ENCODE data around the gene ROR1. TPM values are rescaled to one million over a fixed set of nuclear protein-coding genes. Genes with fewer than 3 reads are reported as not detected.

Gene ROR1
- total and polyA plus RNA-seq, 2 donors (not counting 3 experiments of a cell fraction or from before 2014, with no cell fraction given): 2.6 to 3.5 TPM

- POLR2A ChIA-PET: interaction anchor here (1.4 kb wide), 1 partner anchor 444 kb away, joined by 3 read pairs; no protein-coding TSS in a partner anchor
- no TSS peak for BruUV-seq (replicated peaks)
- H3K27ac ChIP-seq (ENCODE audit: insufficient read depth, low read depth, low read length): no peak overlapping the region
- FAIRE-seq (no peak), DNase-seq (ENCODE audit: low read depth, low spot score) (no peak)
- H3K27me3 ChIP-seq (ENCODE audit: control insufficient read depth in 2 of 2, insufficient read depth in 2 of 2, low read length in 2 of 2): no peaks in the 10 kb centered on the region
- no peaks in the 10 kb centered on the region for H3K4me1 ChIP-seq (ENCODE audit: control insufficient read depth, extremely low read depth, insufficient read depth, low read length)
- TF ChIP-seq, protein P1, sequence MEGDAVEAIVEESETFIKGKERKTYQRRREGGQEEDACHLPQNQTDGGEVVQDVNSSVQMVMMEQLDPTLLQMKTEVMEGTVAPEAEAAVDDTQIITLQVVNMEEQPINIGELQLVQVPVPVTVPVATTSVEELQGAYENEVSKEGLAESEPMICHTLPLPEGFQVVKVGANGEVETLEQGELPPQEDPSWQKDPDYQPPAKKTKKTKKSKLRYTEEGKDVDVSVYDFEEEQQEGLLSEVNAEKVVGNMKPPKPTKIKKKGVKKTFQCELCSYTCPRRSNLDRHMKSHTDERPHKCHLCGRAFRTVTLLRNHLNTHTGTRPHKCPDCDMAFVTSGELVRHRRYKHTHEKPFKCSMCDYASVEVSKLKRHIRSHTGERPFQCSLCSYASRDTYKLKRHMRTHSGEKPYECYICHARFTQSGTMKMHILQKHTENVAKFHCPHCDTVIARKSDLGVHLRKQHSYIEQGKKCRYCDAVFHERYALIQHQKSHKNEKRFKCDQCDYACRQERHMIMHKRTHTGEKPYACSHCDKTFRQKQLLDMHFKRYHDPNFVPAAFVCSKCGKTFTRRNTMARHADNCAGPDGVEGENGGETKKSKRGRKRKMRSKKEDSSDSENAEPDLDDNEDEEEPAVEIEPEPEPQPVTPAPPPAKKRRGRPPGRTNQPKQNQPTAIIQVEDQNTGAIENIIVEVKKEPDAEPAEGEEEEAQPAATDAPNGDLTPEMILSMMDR (IDR thresholded peaks at IDR 0.05; ENCODE audit: extremely low read depth in 1 of 2, insufficient read depth in 1 of 2, low read depth in 1 of 2, low read length in 2 of 2): no peak
- no peak for TF ChIP-seq POLR2AphosphoS5 (IDR thresholded peaks at IDR 0.05; ENCODE audit: insufficient read depth, low read depth, low read length)
- TF ChIP-seq POLR2A (IDR thresholded peaks at IDR 0.05; ENCODE audit: low read depth, low read length): no peak
- TF ChIP-seq FOS (IDR thresholded peaks at IDR 0.05; ENCODE audit: borderline replicate concordance, insufficient read depth, low read length): no peak
- TF ChIP-seq EZH2 (IDR thresholded peaks at IDR 0.05; ENCODE audit: borderline replicate concordance, low read depth, low read length, severe bottlenecking): no peak
- TF ChIP-seq GATA2 (IDR thresholded peaks at IDR 0.05; ENCODE audit: insufficient read depth, insufficient read length, low read depth, low read length): no peak
- TF ChIP-seq, protein P2, sequence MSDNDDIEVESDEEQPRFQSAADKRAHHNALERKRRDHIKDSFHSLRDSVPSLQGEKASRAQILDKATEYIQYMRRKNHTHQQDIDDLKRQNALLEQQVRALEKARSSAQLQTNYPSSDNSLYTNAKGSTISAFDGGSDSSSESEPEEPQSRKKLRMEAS (IDR thresholded peaks at IDR 0.05; ENCODE audit: insufficient read depth, insufficient read length): no peak
- no peak for TF ChIP-seq JUN (IDR thresholded peaks at IDR 0.05; ENCODE audit: borderline replicate concordance, insufficient read depth, insufficient read length, low read depth)
- TF ChIP-seq MYC (IDR thresholded peaks at IDR 0.05; ENCODE audit: low read depth, low read length): no peak
- H3K9me1 ChIP-seq (replicated peaks; ENCODE audit: control insufficient read depth, extremely low read depth, insufficient read depth, low read length): no peaks in the 10 kb centered on the region
- no peaks in the 10 kb centered on the region for H3K36me3 ChIP-seq (ENCODE audit: control insufficient read depth in 2 of 2, extremely low read depth in 1 of 2, insufficient read depth in 2 of 2, low read length in 2 of 2)
- no peak overlapping the region for H3K4me3 ChIP-seq (replicated peaks in 1 of 3; ENCODE audit: insufficient read depth in 1 of 3, low read depth in 1 of 3, low read length in 3 of 3)
- intact Hi-C loops (cut with micrococcal nuclease): loop anchor here (5.0 kb wide), 1 partner anchor 199 kb away; no protein-coding TSS in a partner anchor
- H3K9ac ChIP-seq (replicated peaks; ENCODE audit: extremely low read depth, insufficient read depth, low read length): no peak overlapping the region
- CTCF ChIA-PET: interaction anchor here (0.6 to 8.8 kb wide), 20 partner anchors 12 to 520 kb away, joined by 3 to 231 read pairs (median 10); partner anchors contain the start of gene ROR1
- no peak overlapping the region for H2AFZ ChIP-seq (ENCODE audit: low read depth, low read length)
- H4K20me1 ChIP-seq (replicated peaks; ENCODE audit: control insufficient read depth, extremely low read depth, insufficient read depth, low read length): no peaks in the 10 kb centered on the region
- no peaks in the 10 kb centered on the region for H3K79me2 ChIP-seq (ENCODE audit: control insufficient read depth, insufficient read depth, low read length)
- dilution Hi-C loops (cut with MboI; ENCODE audit: extremely low pct_ligation_motif_present, low sequenced_read_pairs): loop anchor here (25.0 kb wide), 1 partner anchor 449 kb away; no protein-coding TSS in a partner anchor
- no peaks in the 10 kb centered on the region for H3K9me3 ChIP-seq (replicated peaks; ENCODE audit: control insufficient read depth, insufficient read depth, low read length)
- H3K4me2 ChIP-seq (ENCODE audit: insufficient read depth, low read length): no peak overlapping the region
Observed at GRCh38 chr1:64136296-64136695, 362.5 kb downstream of the ROR1 start.

Measured in endothelial cell of umbilical vein (primary cell).